Stimulated activated CD8-positive, alpha-beta memory T cell treated with anti-CD3 and anti-CD28 coated beads, Interleukin-2, amount 100 ng/mL, for 1 hour (primary cell): ENCODE data around the gene ZNHIT1.
A peak's percentile ranks its signal among the peaks of the same experiment; 100 is the strongest.

ENCODE experiments used
- DNase-seq, 2 donors: peaks; one replicate each; pipeline ENCODE4 v3.0.0-alpha.2; 2020; ENCODE audit warnings: low read depth in 2 of 2

The ZNHIT1 gene

GRCh38 chr7:101217388-101218235 lies at the start of gene ZNHIT1, which contains the start of gene PLOD3:
Gene ZNHIT1 (plus strand): TSS chr7:101218165. CDS start chr7:101218196, 31 bp downstream.
Gene PLOD3 (minus strand): TSS chr7:101217581. CDS start chr7:101217274, 307 bp downstream.
- DNase-seq: peak; percentile 92 to 94

- DNase-seq: no peak
Measured at GRCh38 chr7:101168412-101169049, 49.4 kb upstream of the ZNHIT1 start.

GRCh38 chr7:101169110-101169837 lies 48.7 kb upstream of the ZNHIT1 start:
- no peak for DNase-seq

GRCh38 chr7:101169838-101170551 lies 48.0 kb upstream of the ZNHIT1 start:
- peak; percentile 66 to 68 for DNase-seq

- DNase-seq: no peak
Measured at GRCh38 chr7:101170617-101171441, 47.1 kb upstream of the ZNHIT1 start.

- no peak for DNase-seq
Measured at GRCh38 chr7:101171442-101171837, 46.5 kb upstream of the ZNHIT1 start.

GRCh38 chr7:101172005-101172853 lies 45.7 kb upstream of the ZNHIT1 start:
- DNase-seq: no peak

- no peak for DNase-seq
Measured at GRCh38 chr7:101172854-101173751, 44.9 kb upstream of the ZNHIT1 start.

- DNase-seq: peak in 1 of 2 donors; percentile 43
Measured at GRCh38 chr7:101173752-101174244, 44.2 kb upstream of the ZNHIT1 start.

GRCh38 chr7:101174322-101174854 lies 43.6 kb upstream of the ZNHIT1 start:
- DNase-seq: no peak

- DNase-seq: no peak
Measured at GRCh38 chr7:101175664-101176063, 42.3 kb upstream of the ZNHIT1 start.

- no peak for DNase-seq
Measured at GRCh38 chr7:101177644-101178043, 40.3 kb upstream of the ZNHIT1 start.

GRCh38 chr7:101179117-101179516 lies 38.8 kb upstream of the ZNHIT1 start:
- no peak for DNase-seq

GRCh38 chr7:101179713-101180112 lies 38.3 kb upstream of the ZNHIT1 start:
- no peak for DNase-seq

GRCh38 chr7:101180130-101180755 lies 37.7 kb upstream of the ZNHIT1 start, which contains the start of gene NAT16:
Gene NAT16 (minus strand): TSS chr7:101180293. CDS start chr7:101174807, 5,486 bp downstream.
- no peak for DNase-seq

- no peak for DNase-seq
Measured at GRCh38 chr7:101185258-101185839, 32.6 kb upstream of the ZNHIT1 start.

- DNase-seq: no peak
Measured at GRCh38 chr7:101186194-101186593, 31.8 kb upstream of the ZNHIT1 start.
